ENCODE data around the gene FAM98C. TPM values are rescaled to one million over a fixed set of nuclear protein-coding genes. Genes with fewer than 3 reads are reported as not detected.

FAM98C gene
- total RNA-seq, 1 donor from 2014 or later, result 7.6 TPM

DNA sequence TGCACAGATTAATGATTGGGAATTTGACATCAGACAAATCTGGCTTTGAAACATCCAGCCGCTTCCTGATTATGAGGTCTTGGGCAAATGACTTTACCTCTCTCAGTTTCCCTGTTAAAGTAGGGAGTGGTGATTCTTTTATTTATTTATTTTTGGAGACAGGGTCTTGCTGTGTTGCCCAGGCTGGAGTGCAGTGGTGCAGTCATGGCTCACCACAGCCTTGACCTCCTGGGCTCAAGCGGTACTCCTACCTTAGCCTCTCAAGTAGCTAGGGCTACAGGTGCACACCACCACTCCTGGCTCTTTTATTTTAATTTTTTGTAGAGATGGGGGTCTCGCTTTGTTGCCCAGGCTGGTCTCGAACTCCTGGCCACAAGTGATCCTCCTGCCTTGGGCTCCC, 25.8 kb upstream of the FAM98C start:
- DNase-seq (ENCODE audit: low read depth), result no peak

- no peak for DNase-seq (ENCODE audit: low read depth)
These were observed 24.0 kb upstream of the FAM98C start for GRCh38 chr19:38378866-38379265.

- DNase-seq (ENCODE audit: low read depth), result no peak
These were observed 21.8 kb upstream of the FAM98C start for GRCh38 chr19:38381138-38381537.

- DNase-seq (ENCODE audit: low read depth), result no peak
These were observed 19.7 kb upstream of the FAM98C start for GRCh38 chr19:38383184-38383583.

- no peak for DNase-seq (ENCODE audit: low read depth)
These were observed 19.1 kb upstream of the FAM98C start for GRCh38 chr19:38383743-38384142.

GRCh38 chr19:38384209-38385027, 18.5 kb upstream of the FAM98C start:
- no peak for DNase-seq (ENCODE audit: low read depth)

DNA sequence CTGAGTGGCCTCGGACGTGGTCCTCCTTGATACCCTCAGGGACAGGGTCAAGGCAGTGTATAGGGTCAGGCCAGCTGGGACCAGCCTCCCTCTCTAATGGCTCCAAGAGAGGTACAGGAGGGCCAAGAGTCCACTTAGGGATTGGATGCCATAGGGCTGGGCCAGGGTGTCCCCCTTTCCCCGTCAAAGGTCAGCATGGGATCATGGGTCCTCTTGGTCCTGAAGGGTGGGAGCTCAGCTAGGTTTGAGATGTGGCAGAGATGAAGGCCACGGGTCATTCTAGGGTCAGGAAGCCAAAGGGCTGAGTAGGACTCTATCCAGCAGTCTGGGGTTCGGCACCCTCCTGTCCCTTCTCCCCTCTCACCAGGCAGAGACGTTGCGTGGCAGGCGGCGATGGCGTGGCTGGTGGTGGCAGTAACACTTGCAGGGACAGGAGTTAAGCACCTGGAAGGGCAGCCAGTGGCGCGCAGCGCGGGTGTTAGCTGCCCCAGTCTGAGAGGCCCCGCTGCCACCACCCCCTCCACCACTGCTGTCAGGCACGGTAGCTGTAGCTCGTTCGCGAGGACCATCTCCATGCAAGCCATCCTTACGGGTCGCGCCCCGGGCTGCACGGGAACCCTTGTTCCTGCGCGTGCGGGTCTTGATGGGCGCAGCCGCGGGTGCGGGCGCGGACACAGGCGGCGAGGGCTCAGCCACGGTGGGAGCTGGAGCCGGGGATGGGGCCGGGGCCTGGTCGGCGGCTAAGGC, 17.7 kb upstream of the FAM98C start:
- DNase-seq (ENCODE audit: low read depth), result no peak

DNA sequence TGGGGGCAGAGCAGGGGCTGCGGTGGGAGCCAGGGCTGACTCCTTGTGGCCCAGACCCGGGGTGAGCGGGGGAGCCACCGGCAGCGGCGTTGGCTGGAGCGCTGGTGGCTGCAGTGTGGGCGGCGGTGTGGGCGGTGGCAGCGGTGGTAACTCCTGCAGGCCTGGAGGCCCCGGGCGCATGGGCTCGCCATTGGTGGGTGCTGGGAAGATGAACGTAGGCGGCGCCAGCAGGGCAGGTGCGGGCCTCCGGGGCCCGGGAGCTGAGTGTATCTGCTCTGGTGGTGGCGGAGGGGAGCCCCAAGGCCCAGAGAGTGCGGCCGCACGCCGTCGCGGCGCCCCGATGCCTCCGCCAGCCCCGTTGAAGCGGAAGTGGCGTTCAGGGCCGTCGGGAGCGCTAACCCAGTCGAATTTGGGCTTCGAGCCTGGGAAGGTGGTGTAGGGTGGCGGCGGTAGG, 17.1 kb upstream of the FAM98C start:
- no peak for DNase-seq (ENCODE audit: low read depth)

DNA sequence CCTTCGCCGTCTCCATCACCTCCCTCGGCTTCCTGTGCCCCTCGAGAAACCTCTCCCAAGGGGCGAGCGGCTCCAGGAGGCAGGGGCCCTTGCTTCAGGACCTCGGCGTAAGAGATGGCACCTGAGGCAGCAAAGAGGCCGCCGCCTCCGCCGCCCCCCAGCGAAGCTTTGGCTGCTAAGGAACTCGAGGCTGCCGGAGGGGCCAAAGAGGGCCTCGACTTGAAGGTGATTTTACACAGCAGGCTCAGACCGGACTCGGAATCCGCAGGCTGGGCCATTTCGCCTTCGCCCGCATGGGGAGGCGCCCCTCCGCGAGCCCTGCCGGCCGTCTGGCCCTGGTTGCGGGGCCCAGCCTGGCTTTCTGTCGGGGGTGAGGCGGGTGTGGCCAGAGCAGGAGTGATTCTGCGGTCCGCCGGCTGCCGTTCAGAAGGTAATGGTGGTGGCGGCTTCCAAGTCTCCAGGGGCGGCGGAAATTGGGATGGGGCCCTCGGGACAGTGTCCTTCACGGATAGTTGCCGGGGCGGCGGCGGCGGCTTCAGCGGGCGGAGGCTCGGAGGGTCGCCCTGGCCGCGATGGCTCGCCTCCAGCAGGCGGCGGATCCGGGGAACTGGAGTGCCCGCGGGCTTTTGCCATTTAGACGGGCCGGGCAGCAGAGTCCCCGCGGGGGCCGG, 16.5 kb upstream of the FAM98C start:
- no peak for DNase-seq (ENCODE audit: low read depth)

- no peak for DNase-seq (ENCODE audit: low read depth)
These were observed 15.8 kb upstream of the FAM98C start for GRCh38 chr19:38386971-38387549.

DNA sequence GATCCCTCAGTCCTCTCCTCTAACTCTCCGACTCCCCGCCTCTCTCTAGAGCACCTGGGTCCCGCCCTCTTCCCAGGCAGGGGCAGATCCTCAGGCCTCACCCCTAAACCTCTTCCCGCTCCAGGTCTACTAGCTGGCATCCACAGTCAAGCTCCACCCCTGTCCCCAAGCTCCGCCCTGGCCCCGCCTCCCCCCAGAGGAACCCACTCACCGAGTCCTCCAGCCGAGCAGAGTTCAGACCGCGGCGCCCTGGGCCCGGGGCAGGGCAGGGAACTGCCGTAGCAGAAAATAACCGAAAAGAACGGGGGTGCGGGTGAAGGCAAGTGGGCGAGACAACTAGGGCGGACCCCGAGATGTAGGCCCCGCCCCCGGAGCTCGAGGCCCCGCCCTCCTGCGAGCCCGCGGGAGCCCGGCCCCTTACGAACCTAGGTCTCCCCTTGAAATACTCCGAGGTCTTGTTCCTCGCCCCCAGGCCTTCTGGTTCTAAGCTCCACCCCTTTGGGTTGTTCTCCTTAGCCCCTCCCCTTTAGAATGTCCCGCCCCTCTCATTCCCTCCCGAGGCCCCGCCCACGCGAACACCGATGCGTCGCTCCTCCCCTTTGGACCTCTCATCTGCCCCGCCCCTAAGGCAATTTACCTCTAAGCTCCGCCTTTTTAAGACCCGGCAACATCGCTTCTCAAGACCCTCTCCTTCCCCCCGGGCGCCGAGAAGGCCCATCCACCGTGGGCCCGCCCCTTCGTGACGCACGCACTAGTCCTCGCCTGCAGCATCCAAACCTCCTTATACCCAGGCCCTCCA, 15.1 kb upstream of the FAM98C start, which contains the start of gene GGN:
Gene GGN (minus strand): TSS at position 485 of the 799 bp plus-strand sequence. CDS start 773 bp downstream, outside the sequence.
- peak; percentile 92 for DNase-seq (ENCODE audit: low read depth)

DNA sequence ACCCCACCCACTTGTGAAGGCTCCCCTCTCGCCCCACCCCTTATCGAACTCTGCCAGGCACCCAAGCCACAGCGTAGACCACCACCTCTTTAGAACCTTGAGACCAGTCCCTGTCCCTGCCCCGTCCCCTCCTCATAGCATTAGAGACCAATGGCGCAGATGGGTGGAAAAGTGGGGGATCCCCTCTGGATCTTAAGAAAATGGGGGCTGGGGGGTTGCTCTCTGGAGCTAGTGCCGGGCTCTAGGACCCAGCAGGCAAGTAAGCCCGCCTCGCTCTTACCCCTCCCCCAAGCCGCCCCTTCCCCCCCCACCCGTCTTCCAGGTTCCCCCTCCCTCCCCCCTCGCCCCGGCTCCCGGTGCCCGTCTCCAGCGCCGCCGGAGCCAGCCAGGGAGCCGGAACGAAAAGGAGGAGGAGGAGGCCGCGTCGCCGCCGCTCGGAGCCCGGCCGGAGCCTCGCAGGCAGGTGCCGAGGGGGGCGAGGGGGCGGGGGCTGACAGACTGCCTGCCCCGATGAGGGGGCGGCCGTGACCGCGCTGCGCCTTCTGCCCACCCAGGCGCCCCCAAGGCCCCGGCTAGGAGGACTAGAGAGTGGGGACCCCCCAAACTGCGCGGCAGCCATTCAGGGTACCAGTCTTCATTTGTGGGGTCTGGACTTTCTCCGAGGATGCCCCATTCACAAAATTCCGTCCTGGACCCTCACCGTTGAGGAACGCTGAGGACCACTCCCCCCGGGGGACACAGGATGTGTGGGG, 14.4 kb upstream of the FAM98C start, which contains the start of gene SPRED3:
Gene SPRED3 (plus strand): TSS at position 349 of the 752 bp plus-strand sequence. CDS start 1,606 bp downstream, outside the sequence.
- DNase-seq (ENCODE audit: low read depth), result no peak

DNA sequence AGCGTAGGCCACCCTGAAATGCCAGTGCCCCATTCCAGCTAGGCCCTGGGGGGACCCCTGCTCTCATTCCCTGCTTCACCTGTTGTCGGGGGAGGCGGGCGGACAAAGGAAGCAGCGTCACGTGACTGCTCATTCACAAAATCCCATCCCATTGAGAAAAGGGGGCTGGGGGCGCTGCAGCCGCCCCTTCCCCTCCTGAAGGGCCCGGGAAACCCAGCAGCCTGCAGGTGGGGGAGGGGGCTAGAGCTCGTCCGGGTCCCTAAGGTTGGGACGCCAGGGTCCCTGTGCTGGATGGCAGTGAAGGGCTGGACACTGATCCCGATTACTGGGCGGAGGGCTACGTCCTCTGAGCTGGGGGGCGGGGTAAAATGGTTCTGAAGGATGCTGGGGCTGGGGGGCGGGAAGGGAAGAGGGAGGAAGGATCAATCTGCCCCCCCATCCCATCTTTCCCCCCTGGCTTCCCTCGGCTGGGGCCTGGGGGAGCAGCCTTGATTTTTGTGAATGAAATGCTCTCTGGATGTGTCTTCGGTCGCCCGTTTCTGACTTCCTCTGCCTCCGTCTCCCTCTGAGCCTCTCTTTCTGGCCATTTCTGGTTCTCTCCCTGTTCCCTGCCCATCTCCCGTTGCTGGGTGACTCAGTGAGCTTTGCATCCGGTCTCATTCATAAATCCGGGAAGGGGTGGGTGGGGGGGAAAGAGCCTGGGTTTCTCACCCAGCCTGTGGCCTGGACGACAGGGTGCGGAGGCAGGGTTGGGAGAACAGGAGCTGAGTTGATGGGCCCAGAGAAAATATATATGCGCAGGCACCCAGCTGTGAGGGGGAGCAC, 13.6 kb upstream of the FAM98C start:
- peak; percentile 75 for DNase-seq (ENCODE audit: low read depth)

DNA sequence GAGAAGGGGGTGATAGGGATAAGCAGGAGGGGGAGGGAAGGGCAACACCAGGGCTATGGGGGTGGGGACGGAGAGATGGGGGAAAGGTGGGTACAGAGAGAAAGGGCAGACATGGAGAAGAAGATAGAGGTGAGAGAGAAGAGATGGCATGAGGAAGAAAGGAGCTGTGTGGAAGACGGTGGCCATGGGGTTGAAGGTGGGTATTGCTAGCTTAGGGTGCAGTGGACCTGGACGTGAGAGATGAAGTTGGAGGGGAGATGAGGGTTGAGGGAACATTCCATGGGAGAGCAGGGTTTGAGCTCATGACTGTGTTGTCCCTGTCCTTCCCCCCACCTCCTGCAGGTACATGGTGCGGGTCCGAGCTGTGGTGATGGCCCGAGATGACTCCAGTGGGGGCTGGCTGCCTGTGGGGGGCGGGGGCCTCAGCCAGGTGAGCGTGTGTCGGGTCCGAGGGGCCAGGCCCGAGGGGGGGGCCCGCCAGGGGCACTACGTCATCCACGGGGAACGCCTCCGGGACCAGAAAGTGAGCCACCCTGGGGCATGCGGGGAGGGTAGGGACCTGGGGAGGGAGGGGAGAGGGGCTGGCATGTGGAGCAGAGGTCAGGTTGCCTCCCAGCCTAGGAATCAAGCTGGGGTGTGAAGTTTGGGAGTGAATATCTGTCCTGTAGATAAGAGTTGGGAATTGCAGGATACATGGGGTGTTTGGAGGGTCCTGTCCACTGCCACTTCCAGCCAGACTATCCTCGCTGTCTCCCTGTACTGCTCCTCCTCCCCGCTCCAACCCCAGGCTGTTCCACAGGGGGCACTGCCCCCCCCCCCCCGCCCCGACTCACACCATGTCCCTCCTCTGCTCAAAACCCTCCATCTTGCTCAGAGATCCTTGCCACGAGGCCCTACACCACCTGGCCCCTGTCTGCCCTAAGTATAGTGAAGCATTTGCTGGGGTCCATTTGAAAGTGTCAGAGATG, 12.7 kb upstream of the FAM98C start:
- no peak for DNase-seq (ENCODE audit: low read depth)

DNA sequence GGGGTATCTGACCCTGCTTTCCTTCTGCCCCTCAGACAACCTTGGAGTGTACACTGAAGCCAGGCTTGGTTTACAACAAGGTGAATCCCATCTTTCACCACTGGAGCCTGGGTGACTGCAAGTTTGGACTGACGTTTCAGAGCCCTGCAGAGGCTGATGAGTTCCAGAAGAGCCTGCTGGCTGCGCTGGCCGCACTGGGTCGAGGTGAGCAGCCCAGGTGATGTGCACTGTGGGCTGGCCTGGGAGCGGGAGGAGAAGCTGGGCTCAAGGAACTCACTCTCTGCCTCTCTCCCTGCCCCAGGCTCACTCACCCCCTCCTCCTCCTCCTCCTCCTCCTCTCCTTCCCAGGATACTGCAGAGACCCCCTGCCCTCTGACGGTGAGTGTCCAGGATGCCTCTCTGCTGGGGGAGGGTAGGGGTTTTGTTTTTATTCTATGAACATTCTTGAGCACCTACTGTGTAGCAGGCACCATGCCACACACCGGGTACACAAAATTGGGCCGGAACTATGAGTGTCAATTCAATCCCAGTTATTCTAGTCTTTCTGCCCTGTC, 10.9 kb upstream of the FAM98C start:
- DNase-seq (ENCODE audit: low read depth), result no peak

- DNase-seq (ENCODE audit: low read depth), result peak; percentile 48
These were observed 10.1 kb upstream of the FAM98C start for GRCh38 chr19:38392707-38393308.

DNA sequence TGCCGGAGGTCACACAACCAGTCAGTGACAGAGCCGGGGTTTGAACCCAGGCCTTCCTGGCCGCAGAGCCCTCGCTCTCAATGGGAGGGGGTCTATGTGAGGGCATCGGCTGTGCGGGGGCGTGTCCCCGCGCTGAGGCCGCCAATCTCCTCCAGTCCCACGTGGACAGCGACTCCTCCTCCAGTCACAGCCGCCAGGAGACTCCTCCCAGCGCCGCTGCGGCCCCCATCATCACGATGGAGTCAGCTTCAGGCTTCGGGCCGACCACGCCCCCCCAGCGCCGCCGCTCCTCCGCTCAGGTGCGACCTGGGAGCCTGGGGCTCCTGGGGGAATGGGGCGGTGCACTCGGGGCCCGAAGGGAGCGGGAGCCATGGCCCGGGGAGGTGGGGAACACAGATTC, 8.4 kb upstream of the FAM98C start:
- DNase-seq (ENCODE audit: low read depth), result no peak

All from renal cortical epithelial cell (primary cell).